ENCODE measurements around the gene ANKFN1.
"Not testable (repeated sequence)": the region's sequence is repeated elsewhere in the genome, so short reads cannot be mapped to it uniquely, and the experiment has no call there.

The ANKFN1 gene

DNA sequence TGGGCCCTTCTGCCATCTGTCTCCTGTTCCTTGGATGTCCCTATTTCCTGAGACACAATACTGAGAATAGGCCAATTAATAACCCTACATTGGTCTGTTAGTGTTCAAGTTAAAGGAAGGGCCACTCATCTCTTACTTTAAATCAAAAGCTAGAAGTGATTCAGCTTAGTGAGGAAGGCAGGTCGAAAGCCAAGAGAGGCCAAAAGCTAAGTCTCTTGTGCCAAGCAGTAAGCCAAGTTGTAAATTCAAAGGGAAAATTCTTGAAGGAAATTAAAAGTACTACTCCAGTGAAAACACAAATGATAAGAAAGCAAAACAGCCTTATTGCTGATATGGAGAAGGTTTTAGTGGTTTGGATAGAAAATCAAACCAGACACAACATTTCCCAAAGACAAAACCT is 28.8 kb downstream of the ANKFN1 start:
- no peak for DNase-seq

DNA sequence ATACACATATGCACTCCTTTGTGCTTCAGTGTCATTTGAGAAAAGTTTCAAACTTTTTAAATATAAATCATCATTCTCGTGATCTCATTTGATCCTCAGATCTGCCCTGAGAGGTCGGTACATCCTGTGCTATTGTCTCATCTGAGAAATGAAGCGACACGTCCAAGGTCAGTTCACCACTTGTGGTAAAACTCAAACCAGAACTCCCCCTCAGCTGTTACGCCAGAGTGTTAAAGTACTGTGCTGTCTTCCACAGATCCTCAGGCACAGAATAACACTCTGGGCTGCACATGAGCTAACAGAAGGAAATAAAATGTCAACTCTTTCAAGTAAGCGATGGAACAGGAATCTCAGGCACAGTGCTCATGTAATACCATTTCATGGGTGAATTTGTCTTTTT is 31.4 kb downstream of the ANKFN1 start:
- no peak for DNase-seq

DNA sequence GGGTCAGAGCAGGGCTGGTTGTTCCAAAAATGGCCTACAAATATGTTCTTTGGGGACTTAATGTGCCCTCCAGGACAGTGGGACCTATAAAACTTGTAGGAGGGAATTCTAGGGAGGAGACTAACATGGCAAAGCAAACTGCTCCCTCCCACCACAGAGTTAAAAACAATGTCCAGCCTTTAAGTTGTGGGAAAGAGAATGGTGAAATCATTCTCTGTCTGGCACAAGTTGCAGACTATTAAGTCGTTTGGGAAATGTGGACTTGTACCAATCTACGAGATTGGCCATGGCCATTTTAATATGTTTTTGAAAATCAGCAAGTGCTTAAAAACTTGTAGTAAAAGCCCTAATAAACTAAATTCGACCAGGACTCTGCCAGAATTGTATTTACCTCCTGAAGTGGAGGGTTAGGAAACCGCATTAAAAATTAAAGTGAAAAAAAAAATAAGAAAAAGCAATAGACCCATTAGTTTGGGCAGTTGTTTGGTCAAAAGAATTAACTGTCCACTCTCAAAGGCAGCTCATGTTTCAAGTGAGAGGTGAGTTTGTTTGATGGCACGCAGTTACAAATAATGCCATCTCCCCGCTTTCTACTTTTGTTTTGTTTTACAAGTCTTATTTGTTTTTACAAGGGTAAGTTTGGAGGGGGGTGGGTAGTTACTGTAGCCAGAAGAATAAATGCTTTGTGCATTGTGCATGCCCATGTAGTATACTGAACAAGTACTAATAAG is 32.4 kb downstream of the ANKFN1 start:
- DNase-seq = no peak

DNA sequence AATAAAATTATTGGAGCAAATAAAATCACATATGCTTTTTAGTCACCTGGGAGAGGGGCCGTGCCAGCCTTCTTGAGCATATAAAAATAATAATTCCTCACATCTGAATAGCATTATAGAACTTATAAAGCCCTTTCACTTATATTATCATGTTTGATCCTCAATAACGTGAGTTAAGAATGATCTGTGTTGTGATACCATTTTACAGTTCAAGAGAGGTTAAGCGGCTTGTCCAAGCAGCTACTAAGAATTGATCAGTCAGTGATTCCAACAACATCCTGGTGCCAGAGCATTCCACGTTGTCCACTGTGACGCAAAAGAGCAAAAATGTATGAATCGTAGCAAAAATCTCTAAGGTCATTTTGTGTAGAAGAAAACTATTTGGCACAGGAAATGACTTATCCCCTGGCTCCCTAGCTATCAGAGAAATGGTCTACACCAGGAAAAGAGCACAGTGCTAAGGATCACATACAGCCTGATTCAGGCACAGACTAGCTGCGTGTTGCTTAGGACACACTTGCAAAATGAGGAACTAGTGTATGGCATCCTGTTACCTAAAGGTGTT is 33.0 kb downstream of the ANKFN1 start:
- DNase-seq = no peak

DNA sequence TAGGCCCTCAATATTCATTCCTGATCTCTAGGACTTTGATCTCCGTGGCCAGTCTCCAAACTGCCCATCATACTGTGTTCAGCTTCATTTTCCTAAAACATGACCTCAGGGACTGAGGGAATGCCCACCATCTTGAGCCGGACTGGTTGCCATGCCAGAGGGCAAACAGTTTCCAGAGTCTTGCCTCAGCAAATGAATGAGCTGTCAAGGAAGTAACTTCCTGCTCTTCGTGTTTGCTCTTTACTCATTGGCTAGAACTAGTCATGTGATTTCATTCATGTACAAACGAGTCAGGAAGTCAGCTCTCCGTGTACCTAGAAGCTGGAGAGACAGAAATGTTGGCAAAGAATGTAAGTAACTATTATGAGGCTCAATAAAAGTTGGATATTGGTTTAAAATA is 50.2 kb downstream of the ANKFN1 start:
- no peak for DNase-seq

DNA sequence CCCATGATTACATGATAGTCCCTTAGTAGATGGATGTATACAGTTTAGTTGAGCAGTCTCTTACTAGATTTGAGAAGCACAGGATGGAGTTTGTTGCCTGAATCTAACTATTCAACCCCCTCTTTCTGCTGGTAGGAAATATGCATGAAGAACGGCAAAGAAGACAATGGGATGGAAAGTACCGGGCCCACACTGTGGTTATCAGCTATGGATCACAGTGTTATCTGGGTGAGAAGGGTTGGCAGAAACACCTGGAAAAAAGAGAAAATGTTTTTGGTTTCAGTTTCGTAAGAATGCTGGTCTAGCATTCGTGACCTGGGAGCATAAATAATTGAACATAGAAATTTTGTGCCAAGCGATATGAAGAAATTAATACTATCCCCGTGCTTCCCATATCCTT is 53.1 kb downstream of the ANKFN1 start:
- no peak for DNase-seq

DNA sequence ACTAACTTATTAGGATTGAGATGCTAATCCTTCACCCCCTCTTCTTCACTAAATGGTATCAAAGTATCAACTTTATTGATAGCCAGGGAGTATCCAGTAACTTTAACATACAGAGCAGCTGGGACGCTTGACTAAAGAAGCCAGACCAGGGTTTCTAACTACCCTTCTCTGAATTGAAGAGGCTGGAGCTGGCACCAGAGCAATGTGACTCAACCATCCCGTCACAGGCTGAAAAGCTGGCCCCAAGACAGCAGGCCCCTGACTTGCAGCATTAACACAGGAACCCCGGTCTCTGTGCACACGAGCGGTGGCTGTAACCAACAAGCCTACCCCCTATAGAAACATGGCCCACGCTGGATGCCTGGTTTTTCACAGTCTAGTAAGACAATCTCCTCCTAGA is 59.8 kb downstream of the ANKFN1 start:
- no peak for DNase-seq

DNA sequence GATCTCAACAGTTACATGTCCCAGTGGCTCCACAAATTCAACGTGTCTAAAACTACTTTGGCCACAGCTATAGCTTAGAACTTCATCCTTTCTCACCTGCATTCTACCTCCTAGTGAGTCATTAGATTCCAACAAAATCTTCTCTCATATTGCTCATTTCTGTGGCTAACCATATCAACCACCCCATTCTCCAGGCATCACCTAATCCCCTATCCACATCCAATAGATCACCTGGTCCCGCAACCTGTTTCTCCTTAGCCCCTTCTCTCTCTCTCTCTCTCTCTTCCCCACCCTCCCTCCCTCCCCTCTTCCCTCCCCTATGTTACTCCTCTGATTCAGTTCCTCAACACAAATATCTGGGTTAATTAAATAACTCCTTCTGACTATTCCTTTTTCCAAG is 64.6 kb downstream of the ANKFN1 start:
- DNase-seq = no peak

DNA sequence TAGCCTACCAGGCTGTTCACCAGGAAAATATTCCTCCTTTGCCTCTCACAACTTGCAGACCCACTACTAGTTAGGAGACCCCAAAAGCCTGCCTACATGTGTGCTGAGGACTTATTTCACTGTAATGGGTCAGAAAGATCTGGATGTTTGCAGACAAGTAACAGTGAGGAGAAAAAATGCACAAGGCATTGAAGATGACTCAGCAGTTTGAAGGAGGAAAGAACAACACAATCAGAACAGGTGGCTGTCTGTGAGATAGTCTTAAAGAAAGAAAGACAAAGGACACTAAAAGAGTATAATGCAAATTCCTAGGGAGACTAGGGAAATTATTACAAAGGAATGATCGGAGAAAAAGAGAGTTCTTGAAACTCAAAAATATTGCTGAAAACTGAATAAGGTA is 69.0 kb downstream of the ANKFN1 start:
- no peak for DNase-seq

DNA sequence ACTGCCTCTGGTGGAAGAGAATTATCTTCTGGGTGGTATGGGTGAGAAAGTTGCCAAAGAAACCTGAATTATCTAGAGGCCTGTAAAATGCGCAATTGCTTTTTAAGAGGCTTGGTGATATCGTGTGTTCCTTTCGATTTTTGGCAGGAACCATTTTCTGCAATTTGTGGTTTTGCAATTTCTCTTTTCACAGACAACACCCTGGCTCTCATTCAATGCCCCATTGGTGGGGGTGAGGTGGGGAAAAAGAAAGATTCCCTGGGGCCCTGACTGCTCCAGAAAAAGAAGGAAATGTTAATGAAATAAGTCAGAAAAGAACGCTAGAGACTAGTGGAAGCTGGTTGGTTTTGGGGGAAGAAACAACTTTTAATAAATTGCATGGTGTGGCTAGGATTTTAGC is 77.4 kb downstream of the ANKFN1 start:
- no peak for DNase-seq

DNA sequence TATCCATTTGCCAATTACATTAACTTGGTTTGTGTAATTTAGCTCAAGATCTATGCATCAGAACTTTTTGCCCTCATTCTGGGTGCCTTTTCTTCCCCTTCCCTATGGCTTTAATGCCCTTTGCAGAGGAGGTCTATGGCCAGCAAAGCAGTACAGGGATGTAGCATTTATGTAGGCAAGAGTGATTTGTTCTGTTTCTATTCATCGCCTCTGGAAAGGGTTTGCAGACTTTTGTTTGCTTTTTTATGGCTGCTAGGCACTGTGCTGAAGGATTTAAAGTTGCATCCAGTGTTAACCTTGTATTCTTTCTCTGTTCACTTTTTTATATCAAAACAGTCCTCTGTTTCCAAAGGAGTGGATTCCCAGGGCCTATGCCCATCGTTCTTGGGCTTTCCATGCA is 78.0 kb downstream of the ANKFN1 start:
- no peak for DNase-seq

DNA sequence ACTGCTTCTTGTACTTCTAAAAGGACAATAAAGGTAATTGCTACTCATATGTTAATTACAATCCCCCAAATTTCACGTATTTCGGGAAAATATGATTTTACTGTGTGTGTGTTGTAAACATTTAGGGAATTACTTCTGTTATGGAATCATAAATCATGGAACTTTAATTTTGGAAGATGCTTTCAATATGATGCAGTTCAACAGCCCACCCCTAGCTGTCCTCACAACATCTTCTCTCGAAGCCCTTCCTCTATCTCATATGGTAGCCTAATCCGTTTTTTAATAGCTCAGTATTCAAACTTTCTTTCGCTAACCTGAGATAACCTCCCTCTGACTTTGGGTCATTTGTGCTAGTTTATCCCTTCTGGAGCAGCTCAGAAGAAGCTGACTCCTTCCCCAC is 78.4 kb downstream of the ANKFN1 start:
- no peak for DNase-seq

DNA sequence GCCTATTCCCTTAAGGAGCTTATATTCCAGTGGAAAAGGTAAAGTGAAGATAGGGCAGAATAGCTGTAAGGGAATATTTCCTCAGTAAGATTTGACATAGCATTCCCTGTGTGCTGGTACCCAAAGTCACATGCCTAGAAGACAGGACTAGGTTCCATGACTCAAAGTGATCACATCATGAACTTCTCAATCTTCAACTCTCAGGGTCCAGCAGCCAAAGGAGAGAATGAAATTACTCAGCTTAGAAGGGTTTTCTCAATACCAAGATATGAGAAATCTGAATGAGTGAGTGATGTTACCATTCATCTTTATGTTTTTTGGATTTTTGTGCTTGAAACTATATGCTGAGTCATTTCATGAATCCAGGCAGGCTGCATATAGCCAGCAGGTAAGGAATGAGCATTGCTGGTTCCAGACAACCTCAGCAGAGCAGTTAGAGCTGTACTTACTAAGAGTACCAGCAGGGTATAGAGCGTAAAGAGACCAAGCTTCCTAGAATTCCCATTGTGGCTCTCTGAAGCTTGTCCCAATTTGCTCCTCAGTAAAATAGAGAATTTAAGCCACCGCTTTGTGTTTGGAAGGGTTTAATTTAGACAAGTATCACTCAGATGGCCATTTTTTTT is 91.1 kb downstream of the ANKFN1 start:
- DNase-seq = no peak

DNA sequence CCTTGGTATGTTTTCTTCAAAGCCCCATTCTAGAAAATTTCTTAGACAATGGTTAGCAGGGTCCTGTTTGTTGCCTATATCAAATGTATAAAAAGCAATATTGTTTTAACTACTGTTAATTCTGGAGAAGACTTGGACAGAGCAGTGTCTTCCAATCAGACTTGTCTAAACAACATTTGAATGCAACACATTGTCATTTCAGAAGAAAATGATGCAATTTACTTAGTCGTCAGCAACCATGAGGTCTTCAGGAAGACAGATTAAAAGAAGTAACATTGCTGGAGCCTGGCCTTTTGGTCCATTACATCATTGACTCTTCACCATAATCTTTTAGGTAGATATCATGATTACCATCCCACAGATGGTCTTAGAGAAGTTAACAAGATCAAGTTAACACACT is 94.5 kb downstream of the ANKFN1 start:
- DNase-seq = no peak

DNA sequence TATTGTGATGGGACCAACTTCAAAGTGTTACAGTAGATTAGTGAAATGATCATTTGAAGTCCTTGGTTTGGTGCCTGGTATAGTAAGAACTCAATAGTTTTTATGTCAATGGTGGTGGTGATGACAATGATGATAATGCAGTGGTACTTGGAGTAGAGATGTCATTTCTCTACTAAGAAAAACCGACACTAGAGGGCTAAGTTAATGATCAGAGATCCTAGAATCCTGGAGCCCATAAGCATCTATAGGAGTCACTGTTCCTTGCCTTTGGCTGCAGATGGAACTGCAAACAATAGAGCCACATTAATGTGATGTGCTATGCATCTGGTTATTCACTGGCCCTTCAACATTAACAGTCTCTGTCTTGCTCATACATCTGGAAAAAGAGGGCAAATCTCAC is 103.8 kb downstream of the ANKFN1 start:
- no peak for DNase-seq

DNA sequence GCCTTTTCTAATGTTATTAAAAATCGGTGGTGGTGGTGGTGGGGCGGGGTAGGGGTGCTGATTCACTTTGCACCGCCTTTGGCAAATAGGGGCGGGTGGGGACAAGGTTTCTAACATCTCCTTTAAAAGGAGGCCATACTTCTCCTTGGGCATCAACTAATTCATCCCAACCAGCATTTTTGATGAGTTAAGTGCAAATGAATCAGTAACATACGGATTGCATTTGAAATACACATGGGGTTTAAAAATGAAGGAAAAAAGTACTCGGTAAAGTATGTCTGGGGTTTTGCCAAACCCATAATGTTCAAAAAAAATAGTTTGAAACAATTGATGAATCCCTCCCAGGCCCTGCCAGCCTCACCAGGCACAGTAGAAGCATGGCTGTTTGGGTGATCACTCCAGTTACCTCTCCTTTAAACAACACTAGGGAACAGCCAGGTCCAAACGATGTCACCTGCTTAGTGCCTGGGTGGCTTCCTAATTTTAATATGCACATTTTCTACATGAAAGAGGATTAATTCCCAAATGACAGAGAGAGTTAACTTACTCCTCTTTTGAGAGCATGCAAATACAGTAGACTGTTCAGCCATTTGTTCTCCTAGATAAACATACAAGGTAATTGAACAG is 107.2 kb downstream of the ANKFN1 start:
- DNase-seq = no peak

DNA sequence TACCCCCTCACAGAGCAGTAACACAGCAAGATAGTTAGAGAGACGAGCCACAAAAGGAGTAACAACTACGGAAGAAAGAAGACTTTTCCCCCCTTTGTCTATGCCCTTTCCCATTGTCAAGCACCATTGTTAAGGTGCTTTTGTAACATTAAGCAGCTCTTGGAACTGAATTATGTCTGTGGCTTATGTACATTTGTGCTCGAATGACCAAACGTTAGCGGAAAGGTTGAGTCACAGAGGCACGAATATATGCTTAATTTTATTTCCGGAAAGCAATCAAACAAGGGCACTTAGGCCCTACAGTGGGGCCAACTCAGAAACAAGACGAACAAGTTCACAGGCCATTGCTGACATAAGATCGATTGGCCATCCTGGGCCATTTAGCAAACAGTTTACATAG is 109.5 kb downstream of the ANKFN1 start:
- peak; percentile 83 for DNase-seq

DNA sequence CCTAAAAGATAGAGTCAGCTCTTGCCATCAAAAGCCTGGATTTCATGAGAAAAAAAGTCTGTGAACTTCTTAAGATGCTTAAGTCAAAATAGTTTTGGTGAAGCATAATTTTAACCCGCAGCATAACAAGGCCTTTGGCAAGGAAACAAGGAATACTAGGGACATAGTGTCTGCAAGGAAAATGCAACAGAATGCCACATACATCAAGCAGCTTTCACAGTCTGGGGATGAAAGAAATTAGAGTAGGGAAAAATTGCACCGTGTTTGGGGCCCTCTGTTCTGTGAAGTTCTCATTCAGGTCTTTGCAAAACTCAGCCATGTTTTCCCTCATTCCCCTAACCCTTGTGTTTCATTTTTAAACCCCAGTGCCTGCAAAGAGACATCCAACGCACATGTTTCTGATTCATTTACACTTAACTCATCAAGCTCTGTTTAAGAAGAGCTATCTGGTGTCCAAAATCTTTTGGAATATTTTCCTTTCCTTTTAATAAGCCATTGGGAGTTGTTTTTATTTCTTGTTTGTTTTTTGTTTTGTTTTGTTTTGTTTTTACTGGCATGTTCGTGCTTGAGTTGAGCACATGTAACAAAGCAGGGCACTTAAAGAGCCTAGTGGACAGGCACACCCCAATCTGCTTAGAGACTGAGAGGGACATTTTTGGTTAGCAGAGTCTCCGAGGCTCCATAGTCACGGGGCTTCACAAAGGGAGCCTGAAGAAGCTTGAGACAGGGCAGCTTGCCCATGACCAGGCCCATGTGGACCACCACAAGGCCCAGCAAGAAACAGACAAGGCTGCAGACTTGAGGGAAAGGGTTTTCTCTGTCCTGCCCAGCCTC is 116.5 kb downstream of the ANKFN1 start:
- DNase-seq = no peak

DNA sequence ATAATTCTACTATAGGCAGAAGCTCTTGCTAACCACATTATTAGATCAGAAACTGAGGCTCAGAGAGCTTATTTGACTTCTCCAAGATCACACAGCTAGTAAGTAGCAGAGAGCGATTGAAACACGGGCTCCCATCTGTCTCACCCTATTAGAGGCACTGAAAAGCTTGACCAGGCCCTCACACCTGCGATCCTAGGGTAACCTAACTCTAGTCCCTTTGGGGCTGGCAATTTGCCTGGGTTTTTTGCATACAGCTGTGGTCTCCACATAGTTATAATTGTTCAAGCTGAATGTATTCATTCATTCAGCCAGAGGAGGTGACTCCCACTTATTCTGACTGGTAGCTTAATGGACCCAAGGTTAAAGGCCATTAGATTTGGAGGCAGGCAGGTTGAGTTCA is 121.2 kb downstream of the ANKFN1 start:
- no peak for DNase-seq

DNA sequence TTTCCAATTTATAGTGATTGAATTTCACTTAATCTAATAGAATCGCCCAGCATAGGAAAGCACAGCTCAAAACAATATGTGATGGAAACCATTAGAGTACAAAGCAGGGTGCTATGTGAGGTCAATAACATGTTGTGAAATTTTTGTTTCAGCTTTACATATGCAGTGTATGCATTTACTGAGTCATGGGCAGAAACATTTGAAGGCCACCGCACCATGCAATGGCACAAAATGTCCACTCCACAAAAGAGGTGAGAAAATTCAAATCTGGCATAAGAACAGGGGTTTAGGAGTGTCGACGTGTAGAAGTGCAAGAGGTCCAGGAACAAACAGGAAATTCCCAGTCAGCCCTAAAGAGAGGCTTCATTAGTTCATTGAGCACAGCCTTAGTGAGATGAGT is 131.2 kb downstream of the ANKFN1 start:
- DNase-seq = no peak

DNA sequence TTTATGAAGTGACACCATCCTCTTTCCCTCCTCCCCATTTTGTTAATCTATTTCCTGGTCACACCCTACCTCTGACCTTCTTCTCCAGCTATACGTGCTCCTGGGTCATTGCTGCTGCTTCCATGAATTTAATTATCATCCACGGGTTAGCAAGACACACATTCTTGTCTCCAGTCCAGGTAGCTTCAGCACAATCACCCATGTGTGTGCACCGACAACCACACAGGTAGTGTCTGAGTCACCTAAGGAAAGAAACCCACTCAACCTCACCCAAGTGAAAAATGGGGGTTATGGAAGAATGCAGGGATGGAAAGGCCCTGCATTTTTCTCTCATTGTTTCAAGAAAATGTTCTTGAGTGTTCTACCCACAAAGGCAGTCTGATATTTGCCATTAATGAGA is 135.5 kb downstream of the ANKFN1 start:
- not testable (repeated sequence) for DNase-seq

DNA sequence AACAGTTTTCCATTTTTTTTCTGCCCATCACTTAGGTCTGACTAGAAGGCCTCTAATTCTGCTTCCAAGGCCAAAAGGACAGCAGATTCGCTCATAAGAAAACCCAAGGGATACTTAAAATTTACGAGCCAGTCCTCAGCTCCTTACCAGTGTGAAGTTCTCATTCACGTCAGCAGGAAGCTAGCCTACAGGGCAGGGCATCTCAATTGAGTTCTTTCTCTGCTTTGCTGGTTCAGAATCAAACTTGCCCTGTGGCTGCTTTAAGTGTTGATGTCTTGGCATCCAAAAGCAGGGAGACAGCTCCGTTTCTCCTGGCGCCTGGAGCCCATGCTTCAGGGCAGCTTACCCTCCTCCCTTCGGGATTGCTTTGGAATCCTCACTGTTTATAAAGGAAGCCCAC is 136.0 kb downstream of the ANKFN1 start:
- DNase-seq = no peak

DNA sequence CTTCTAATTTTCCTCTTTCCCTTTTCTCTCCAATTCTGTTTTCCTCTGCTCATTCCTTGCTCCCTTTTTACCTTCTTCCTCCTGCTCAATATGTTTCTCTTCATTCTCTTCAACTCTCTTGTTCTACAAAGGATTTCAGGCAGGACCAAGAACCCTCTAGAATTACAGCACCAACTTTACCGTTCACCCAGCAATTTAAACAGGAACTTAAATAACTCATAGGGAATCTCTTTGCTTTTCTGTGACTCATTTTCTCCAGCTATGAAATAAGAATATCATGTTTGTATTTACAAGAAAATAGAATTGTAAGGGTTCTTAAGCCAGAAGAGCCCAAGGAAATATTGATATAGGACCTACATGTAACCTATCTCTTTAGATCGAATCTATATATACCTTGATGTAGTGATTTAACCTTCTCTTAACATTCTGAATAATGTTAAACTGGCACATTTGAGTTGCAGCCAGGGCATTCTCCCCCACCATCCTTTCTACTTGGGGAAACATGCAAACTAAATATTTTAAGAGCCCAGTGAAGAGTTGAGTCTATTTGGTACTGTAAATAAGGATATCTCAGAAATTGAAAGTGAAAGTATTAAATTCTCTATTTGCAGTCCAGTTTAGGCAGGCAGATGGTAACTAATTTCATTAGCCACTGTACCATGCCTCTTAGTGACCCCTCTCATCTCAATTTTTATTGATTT is 137.0 kb downstream of the ANKFN1 start:
- no peak for DNase-seq
